Measurements from ENCODE around the gene TDP1. TPM values are rescaled to one million over a fixed set of nuclear protein-coding genes. Genes with fewer than 3 reads are reported as not detected.

Gene TDP1
- total and polyA plus RNA-seq, 2 experiments from 2014 or later: 12.1 to 19.4 TPM

DNA sequence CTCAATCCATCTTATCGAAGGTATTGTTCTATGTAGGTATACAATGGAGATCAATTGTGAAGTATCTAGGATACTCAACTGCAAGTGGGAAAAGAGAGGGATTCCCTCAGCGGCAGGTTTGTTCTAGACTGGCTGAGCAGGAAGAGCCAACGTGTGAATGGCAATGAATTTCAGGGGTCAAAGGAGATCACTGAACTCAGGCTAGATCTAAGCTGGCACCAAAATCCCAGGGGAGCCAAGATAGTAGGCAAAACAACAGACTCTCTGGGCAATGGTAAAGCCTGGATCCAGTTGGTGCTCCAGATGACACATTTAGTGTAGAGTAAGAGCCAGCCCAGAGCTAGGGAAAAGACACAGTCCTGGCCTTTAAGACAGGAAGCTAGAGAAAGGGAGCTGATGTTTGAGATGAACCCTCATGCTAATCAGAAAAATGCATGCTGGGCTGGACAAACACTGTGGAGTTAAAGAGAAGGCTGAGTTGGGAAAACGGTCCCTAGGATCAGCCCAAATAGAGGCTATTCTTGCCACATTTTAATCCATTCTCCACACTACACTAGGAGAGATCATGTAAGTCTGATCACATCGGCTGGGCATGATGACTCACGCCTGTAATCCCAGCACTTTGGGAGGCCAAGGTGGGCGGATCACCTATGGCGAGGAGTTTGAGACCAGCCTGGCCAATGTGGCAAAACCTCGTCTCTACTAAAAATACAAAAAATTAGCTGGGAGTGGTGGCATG lies 46.8 kb upstream of the TDP1 start:
- H3K4me1 ChIP-seq (ENCODE audit: insufficient read depth): peaks cover 25% of the 10 kb centered on the region
- H3K27ac ChIP-seq: no peak overlapping the region

GRCh38 chr14:89909586-89909985 lies 46.1 kb upstream of the TDP1 start:
- H2AFZ ChIP-seq: no peak overlapping the region
- no peaks in the 10 kb centered on the region for H3K9me3 ChIP-seq (ENCODE audit: low read depth)
- peak overlapping the region; percentile 87 for H3K27ac ChIP-seq
- H3K9me2 ChIP-seq (replicated peaks; ENCODE audit: insufficient read depth): no peaks in the 10 kb centered on the region
- H4K20me1 ChIP-seq (ENCODE audit: insufficient read depth, poor library complexity, severe bottlenecking): no peaks in the 10 kb centered on the region
- no peaks in the 10 kb centered on the region for H3K36me3 ChIP-seq (replicated peaks; ENCODE audit: insufficient read depth, low read depth)
- no peaks in the 10 kb centered on the region for H3K79me2 ChIP-seq
- peak overlapping the region; percentile 66 for H3K4me2 ChIP-seq
- DNase-seq (ENCODE audit: low spot score): no peak
- no peaks in the 10 kb centered on the region for H3K27me3 ChIP-seq
- 97% methylated on average over 9 of the region's 9 CpGs for WGBS (ENCODE audit: low lambda C conversion rate, missing lambda C conversion rate)
- H3K4me3 ChIP-seq: no peak overlapping the region
- TF ChIP-seq EZH2 (IDR thresholded peaks at IDR 0.05; ENCODE audit: borderline replicate concordance) (no peak), CTCF (IDR thresholded peaks at IDR 0.05; ENCODE audit: poor library complexity) (no peak), EZH2phosphoT487 (IDR thresholded peaks at IDR 0.05; ENCODE audit: low read depth, severe bottlenecking, unreplicated experiment) (no peak)
- H3K4me1 ChIP-seq (ENCODE audit: insufficient read depth): peaks cover 25% of the 10 kb centered on the region

More for the DNA sequence above, 46.8 kb upstream of the TDP1 start:
- no peaks in the 10 kb centered on the region for H3K27me3 ChIP-seq
- H3K9me2 ChIP-seq (replicated peaks; ENCODE audit: insufficient read depth): no peaks in the 10 kb centered on the region
- H3K4me3 ChIP-seq: no peak overlapping the region
- WGBS (ENCODE audit: low lambda C conversion rate, missing lambda C conversion rate): 88% methylated on average over 9 of the region's 9 CpGs
- no peak overlapping the region for H3K4me2 ChIP-seq
- no peak overlapping the region for H2AFZ ChIP-seq
- no peaks in the 10 kb centered on the region for H4K20me1 ChIP-seq (ENCODE audit: insufficient read depth, poor library complexity, severe bottlenecking)
- TF ChIP-seq EZH2phosphoT487 (IDR thresholded peaks at IDR 0.05; ENCODE audit: low read depth, severe bottlenecking, unreplicated experiment): no peak
- TF ChIP-seq CTCF (IDR thresholded peaks at IDR 0.05; ENCODE audit: poor library complexity): no peak
- no peak for TF ChIP-seq EZH2 (IDR thresholded peaks at IDR 0.05; ENCODE audit: borderline replicate concordance)
- no peaks in the 10 kb centered on the region for H3K9me3 ChIP-seq (ENCODE audit: low read depth)
- no peaks in the 10 kb centered on the region for H3K79me2 ChIP-seq
- no peaks in the 10 kb centered on the region for H3K36me3 ChIP-seq (replicated peaks; ENCODE audit: insufficient read depth, low read depth)
- no peak for DNase-seq (ENCODE audit: low spot score)

DNA sequence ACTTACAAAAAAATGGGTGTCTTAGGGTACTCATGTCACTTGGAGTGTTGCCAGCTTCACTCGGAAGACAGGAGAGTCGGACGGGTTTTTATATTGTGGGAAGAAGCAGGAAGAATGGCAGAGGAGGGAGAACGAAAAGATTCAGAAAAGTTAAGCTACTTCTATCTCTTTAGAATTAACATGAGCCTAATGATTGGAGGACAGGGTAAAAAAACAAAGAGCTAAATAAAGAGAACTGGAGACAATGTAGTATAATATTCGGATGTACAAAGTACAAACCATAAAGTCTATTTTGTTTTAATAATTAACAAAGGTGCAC lies 45.1 kb upstream of the TDP1 start:
- peak overlapping the region; percentile 87 for H3K27ac ChIP-seq
- TF ChIP-seq CTCF (IDR thresholded peaks at IDR 0.05; ENCODE audit: poor library complexity) (no peak), EZH2phosphoT487 (IDR thresholded peaks at IDR 0.05; ENCODE audit: low read depth, severe bottlenecking, unreplicated experiment) (no peak), EZH2 (IDR thresholded peaks at IDR 0.05; ENCODE audit: borderline replicate concordance) (no peak)
- WGBS (ENCODE audit: low lambda C conversion rate, missing lambda C conversion rate): 34% methylated on average over 5 of the region's 5 CpGs
- H2AFZ ChIP-seq: peak overlapping the region; percentile 4
- H4K20me1 ChIP-seq (ENCODE audit: insufficient read depth, poor library complexity, severe bottlenecking): no peaks in the 10 kb centered on the region
- no peaks in the 10 kb centered on the region for H3K9me2 ChIP-seq (replicated peaks; ENCODE audit: insufficient read depth)
- DNase-seq (ENCODE audit: low spot score): peak; percentile 30
- no peaks in the 10 kb centered on the region for H3K9me3 ChIP-seq (ENCODE audit: low read depth)
- H3K36me3 ChIP-seq (replicated peaks; ENCODE audit: insufficient read depth, low read depth): no peaks in the 10 kb centered on the region
- no peaks in the 10 kb centered on the region for H3K79me2 ChIP-seq
- peak overlapping the region; percentile 66 for H3K4me2 ChIP-seq
- peak overlapping the region; percentile 5 for H3K4me3 ChIP-seq
- peaks cover 25% of the 10 kb centered on the region for H3K4me1 ChIP-seq (ENCODE audit: insufficient read depth)
- no peaks in the 10 kb centered on the region for H3K27me3 ChIP-seq
